HG02798 (cell line): Measurements from ENCODE around the gene AFF1.

ENCODE experiments used
- ATAC-seq: cut with Tn5 transposase; IDR thresholded peaks from one replicate; pipeline ENCODE4 v1.9.1; 2021; ENCODE audit warnings: mild to moderate bottlenecking; ENCODE audit not compliant: unreplicated experiment, poor library complexity

AFF1 gene

DNA sequence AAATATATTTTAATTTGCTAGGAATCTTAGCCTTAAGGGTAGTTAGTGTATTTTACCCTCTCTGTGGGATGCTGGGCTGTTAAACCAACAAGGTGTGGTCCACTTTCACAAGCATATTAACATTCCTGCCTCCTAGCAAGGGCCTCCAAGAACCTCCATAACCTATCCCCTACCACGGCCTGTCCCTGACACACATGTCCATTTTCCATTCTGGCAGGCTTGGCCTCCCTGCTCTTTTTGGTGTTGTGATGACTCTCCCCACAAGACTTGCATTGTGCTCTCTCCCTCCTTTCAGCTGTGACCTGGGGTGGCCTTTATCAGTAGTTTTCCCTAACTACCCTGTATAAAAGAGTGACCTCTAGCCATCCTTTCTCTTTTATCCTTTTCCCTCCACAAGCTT, 165.4 kb downstream of the AFF1 start:
- no peak for ATAC-seq

DNA sequence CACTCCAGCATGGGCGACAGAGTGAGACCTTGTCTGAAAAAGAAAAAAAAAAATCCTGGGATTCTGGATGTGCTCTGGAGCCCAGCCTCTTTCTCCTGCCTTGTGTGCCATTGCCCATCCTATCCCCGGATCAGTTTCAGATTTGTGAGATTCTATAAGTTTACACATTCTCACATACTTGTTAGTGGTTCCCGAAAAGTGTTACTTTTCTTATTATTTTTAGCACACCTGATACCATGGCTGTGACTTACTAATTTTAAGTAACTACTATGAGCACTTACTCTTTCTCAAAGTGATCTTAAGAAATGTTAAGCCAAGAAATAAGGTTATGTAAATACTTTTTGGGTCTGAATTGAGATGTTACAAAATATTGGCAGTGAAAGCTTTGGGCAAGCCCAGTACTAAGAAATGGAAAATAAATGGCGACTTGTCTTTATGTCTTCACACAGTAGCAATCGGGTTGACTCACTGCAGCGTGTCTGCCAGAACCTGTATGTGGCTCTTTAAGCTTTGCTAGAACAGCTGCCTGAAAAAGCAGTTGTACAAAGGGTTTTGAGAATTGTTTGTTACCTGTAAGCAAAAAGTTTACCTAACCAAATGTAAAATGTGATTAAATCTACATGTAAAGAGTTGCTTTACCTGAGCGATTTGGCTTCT, 166.9 kb downstream of the AFF1 start:
- no peak for ATAC-seq

DNA sequence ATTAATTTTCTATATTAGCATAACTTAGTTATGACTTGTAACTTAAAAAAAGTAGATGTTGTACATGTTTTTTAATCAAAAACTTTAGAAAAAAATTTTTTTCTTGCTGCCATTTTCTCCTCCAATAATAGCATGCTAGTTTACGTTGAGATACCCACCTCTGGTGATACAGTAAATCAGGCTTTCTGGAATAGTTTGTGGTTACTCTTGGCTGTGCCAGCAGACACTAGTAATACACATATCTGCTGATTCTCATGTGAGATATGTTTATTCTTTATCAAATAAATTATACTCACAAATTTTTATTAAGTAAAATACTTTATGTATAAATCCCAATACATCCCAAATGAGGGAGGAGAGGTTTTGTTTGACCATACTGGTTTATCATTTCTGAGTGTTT, 168.3 kb downstream of the AFF1 start:
- no peak for ATAC-seq

DNA sequence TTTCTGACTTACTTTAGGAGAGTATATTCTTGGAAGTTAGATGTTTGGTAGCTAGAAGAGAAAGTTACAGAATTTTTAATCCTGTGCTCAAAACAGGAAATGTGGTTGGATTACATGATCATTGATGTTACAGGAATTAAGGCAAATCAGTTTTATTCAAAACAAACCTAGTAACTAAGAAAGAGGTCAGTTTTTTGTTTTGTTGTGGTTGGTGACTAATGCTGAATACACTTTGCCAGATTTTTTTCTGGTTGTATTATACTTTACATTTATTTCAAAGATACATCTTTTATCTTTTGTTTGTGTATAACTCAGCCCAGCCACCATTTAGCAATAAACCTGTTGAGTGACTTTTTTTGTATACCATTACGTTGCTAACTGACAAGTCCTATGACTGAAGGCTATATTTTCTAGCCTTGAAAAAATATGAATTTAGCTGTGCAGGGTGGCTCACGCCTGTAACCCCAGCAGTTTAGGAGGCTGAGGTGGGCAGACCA, 168.9 kb downstream of the AFF1 start:
- no peak for ATAC-seq

DNA sequence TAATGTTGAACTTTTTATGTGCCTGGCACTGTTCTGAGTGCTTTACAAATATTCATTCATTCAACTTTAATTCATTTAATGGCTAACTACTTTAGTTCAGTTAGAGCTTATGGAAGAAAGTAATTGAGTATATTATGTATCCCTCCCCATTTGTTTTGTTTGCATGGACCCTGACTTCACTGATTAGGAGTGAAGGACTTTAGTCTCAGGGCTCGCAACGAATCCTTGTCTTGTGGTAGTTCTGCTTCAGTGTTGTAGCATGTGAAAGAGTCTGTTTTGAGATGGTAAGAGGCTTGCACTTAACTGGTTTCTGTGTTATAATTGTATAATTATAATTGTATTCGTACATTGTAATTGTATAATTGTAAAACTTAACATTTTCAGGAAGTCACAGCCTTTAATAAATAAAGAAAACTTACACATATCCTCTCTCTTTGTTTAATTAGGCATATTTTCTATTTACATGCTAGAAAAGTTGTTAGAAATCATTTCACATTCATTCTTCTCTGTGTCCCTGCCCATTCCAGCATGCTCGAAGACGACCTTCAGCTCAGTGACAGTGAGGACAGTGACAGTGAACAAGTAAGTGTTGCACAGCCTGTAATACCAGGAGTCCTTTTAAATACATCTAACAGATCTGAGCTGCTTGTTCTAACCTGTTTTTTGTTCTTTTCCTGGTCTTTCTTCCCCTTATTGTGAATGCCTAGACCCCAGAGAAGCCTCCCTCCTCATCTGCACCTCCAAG, 170.5 kb downstream of the AFF1 start:
- ATAC-seq = no peak

- no peak for ATAC-seq
Measured at GRCh38 chr4:87108142-87108546, 173.3 kb downstream of the AFF1 start.

GRCh38 chr4:87109121-87109520, 174.3 kb downstream of the AFF1 start:
- ATAC-seq = no peak

GRCh38 chr4:87109945-87110344, 175.1 kb downstream of the AFF1 start:
- no peak for ATAC-seq

DNA sequence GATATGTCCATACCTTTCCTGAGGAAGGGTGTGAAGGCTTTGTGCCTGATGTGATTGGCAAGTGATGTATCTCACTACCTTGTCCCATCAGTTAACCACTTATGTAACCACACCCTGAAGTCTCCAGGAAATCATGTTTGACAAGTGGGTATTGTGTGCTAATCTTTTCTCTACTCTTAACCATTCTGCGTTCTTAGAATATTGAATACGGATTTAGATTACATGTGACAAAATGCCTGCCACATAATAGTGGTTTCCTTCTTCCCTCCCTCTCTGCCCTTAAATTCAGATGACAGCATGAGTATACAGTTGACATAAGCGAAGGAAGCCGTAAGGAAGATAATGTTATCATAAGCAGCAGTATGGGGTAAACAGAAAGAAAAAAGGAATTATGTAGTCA, 177.3 kb downstream of the AFF1 start:
- ATAC-seq = no peak

DNA sequence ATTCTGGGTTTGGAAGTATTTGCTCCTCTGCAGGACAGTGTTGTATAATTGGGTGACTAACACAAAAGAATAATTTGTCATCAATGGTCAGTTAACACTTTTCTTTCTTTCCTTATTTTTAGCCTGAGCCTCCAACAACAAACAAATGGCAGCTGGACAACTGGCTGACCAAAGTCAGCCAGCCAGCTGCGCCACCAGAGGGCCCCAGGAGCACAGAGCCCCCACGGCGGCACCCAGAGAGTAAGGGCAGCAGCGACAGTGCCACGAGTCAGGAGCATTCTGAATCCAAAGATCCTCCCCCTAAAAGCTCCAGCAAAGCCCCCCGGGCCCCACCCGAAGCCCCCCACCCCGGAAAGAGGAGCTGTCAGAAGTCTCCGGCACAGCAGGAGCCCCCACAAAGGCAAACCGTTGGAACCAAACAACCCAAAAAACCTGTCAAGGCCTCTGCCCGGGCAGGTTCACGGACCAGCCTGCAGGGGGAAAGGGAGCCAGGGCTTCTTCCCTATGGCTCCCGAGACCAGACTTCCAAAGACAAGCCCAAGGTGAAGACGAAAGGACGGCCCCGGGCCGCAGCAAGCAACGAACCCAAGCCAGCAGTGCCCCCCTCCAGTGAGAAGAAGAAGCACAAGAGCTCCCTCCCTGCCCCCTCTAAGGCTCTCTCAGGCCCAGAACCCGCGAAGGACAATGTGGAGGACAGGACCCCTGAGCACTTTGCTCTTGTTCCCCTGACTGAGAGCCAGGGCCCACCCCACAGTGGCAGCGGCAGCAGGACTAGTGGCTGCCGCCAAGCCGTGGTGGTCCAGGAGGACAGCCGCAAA, 179.6 kb downstream of the AFF1 start:
- ATAC-seq = no peak

DNA sequence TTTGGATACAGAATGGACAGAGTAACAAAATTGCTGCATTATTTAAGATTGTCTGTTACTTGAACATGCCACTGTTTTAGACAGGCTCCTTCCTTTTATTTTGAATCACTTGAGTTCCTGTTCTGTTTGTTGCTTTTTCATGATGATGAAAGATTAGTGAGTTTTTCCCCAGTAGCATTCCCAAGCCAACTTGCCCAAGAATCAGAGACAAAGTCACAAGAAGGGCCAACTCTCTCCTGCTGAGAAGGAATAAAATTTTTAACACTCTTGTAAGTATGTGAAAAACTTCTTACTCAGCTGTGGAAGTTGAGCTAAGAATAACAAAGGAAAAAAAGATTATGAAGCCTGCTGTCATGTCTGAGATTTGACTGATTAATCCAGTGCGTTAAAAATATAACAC, 181.4 kb downstream of the AFF1 start:
- ATAC-seq = no peak

GRCh38 chr4:87117051-87117731, 182.4 kb downstream of the AFF1 start:
- no peak for ATAC-seq

- ATAC-seq = no peak
Measured at GRCh38 chr4:87117732-87118075, 182.9 kb downstream of the AFF1 start.

DNA sequence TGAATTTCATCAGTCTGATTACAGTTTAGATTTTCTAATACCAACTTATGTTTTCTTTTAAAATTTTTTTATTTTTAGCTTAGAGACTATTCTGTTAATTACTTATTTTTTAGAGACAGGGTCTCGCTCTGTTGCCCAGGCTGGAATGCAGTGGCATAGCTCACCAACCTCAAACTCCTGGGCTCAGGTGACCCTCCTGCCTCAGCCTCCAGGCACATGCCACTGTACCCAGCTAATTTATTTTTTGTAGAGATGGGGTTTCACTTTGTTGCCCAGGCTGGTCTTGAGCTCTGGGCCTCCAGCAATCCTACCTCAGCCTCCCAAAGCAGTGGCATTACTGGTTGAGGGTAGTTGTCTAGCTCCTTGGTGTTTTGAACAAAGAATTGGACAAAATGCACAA, 183.6 kb downstream of the AFF1 start:
- ATAC-seq = no peak

DNA sequence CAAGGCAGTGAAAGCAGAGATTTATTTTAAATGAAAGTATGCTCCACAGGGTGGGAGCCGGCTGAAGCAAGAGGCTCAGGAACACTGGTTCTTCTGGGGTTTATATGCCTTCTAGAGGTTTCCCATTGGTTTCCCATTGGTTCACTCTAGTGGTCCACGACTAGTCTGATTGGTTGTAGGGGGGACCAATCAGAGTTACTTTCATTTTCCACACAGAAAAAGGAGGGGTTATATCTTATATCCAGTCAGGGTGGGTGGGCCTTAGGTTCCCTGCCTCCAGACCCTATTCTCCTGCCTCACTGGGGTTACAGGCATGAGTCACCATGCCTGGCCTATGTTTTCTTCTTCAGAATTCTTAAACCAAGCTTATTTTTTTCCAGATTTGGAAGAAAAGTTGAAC, 184.0 kb downstream of the AFF1 start:
- ATAC-seq = no peak

DNA sequence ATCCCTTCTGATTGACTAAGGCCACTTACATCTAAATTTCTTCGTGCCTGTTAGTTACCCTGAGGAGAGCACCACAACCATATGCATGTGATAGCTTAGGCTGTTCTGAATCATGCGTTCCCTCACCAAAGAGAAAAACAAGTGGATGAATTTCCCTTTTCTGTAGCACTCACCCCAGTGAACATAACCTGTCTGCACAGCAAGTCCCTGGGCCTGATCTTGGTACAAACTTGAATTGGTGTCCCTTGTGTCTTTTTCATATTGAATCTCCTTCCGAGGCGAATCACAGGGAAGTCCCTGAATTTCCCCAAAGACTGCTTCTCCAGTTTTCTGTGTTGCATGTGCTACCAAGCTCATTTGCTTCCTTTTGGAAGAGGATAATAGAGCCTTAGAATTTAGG, 185.2 kb downstream of the AFF1 start:
- no peak for ATAC-seq

DNA sequence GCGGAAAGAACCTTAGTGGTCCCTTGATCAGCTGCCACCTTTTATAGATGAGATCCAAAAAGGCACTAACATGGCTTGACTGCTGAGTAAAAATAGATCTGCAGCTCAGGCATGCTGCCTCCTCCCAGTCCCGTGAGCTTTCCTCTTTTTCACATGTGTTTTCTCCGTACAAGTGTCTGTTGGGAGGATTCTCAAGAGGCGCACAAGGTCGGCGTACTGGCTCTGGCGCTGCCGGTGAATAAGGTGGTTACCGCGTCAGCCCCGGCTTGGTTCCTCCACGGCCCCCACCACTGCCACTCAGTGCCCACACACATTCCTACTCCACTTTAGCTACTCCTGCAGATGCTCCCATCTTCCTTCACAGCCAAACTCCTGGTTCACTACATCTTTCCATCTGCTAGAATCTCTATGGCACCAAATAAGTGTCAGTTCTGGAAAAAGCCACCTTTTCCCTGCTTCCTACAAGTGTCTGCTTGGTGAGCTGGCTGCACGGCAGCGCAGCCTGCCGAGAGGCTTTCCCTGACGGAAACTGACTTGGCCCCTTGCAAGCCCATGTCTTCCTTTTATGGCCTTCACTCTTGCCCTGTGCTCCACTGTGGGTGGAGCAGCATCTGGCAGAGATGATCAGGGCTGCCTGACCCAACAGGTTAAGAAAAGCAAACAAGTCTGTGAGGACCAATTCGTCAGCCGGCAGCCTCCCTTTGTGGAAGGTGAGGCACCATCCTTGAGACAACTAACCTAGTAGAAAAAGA, 185.8 kb downstream of the AFF1 start:
- ATAC-seq = no peak

DNA sequence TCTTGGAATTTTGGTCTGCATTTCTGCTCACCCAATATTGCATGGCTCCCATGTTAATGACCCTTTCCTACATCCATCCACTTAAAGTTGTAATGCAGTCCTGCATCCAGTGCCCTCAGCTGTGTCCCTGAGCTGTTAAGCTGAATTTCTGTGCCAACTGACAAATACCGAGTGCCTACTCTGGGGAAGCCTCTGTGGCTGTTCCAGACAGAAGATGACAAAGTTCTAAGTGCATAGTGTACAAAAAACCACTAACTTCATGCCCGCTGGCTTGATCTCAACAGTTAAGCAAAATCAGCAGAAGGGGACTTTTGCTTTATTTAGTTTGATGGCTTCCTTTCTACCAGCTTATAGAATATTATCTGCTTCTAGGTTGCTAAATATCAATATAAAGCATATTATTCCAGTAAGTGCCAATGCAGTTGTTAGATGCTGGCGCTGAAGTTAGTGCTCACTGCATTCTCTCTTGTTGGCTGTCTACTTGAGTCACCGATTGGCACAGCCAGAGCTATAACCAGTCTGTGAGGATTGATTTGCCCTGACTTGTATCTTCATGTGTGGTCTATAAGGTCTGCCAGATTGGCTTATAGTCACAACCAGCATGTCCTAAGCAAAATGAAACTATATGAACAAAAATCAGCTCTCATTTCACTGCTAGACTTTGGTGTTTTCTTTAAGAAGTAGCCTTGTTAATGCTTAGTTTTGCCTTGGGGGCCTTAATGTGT, 186.7 kb downstream of the AFF1 start:
- no peak for ATAC-seq

DNA sequence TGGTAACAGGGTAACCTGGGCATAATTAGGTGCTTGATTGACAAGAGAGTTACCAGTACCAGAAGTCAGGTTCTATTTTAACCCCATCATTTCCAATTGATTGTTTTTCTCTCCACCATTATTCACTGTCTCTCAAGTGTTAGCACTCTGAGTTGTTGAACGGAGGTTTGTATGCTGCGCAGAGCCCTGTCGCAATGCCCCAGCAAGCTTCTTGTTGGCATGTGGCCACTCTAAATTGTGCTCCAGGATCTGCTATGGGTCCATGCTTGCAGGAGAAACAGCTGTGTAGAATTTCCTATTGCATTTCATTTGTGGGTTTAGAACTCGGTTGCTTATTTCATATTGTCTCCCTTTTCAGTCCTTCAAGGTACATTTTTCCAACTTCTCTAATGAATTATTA, 187.4 kb downstream of the AFF1 start:
- ATAC-seq = no peak
